ENCODE results near the gene SLIT1.

SLIT1 gene

GRCh38 chr10:97075421-97075820 is 110.3 kb downstream of the SLIT1 start:
- Histone ChIP-seq H3K27me3 (peaks cover 19% of the 10 kb centered on the region), H3K4me1 (peaks cover 8% of the 10 kb centered on the region; the same call in 1 of the 2 replicates), H4K20me1 (peaks cover 43% of the 10 kb centered on the region; the same call in 1 of the 2 replicates), H3K4me2 (no peak overlapping the region), H3K36me3 (no peaks in the 10 kb centered on the region), H3K27ac (no peak overlapping the region), H3K9me3 (no peaks in the 10 kb centered on the region), H3K9ac (no peak overlapping the region), H3K4me3 (no peak overlapping the region)
- TF ChIP-seq Cebpa-rat (IDR thresholded peaks at IDR 0.05), result no peak

GRCh38 chr10:97074256-97075145 is 111.3 kb downstream of the SLIT1 start:
- no peak overlapping the region for H3K9ac ChIP-seq
- no peak for TF ChIP-seq Cebpa-rat (IDR thresholded peaks at IDR 0.05)
- peaks cover 10% of the 10 kb centered on the region; the same call in 1 of the 2 replicates for H3K27me3 ChIP-seq
- no peak overlapping the region for H3K4me2 ChIP-seq
- peaks cover 17% of the 10 kb centered on the region for H3K4me1 ChIP-seq
- no peak overlapping the region for H3K27ac ChIP-seq
- no peaks in the 10 kb centered on the region for H3K36me3 ChIP-seq
- peaks cover 6% of the 10 kb centered on the region; the same call in 1 of the 2 replicates for H3K9me3 ChIP-seq
- peaks cover 35% of the 10 kb centered on the region; the same call in 1 of the 2 replicates for H4K20me1 ChIP-seq
- H3K4me3 ChIP-seq, result no peak overlapping the region

- H3K9me3 ChIP-seq, result peaks cover 6% of the 10 kb centered on the region; the same call in 1 of the 2 replicates
- peaks cover 22% of the 10 kb centered on the region; the same call in 1 of the 2 replicates for H4K20me1 ChIP-seq
- H3K4me3 ChIP-seq, result no peak overlapping the region
- no peak overlapping the region for H3K9ac ChIP-seq
- H3K27ac ChIP-seq, result no peak overlapping the region
- no peaks in the 10 kb centered on the region for H3K36me3 ChIP-seq
- no peak for TF ChIP-seq Cebpa-rat (IDR thresholded peaks at IDR 0.05)
- peaks cover 26% of the 10 kb centered on the region for H3K4me1 ChIP-seq
- H3K4me2 ChIP-seq, result no peak overlapping the region
- H3K27me3 ChIP-seq, result peaks cover 3% of the 10 kb centered on the region; the same call in 1 of the 2 replicates
These were observed 112.7 kb downstream of the SLIT1 start for GRCh38 chr10:97072851-97073665.

GRCh38 chr10:97071496-97071895 is 114.3 kb downstream of the SLIT1 start:
- H3K27me3 ChIP-seq, result peaks cover 2% of the 10 kb centered on the region; the same call in 1 of the 2 replicates

GRCh38 chr10:97069576-97070362 is 116.0 kb downstream of the SLIT1 start:
- Histone ChIP-seq H3K36me3 (no peaks in the 10 kb centered on the region), H3K27ac (no peak overlapping the region), H3K9ac (no peak overlapping the region), H3K4me3 (no peak overlapping the region), H3K27me3 (no peaks in the 10 kb centered on the region), H3K9me3 (peaks cover 6% of the 10 kb centered on the region; the same call in 1 of the 2 replicates), H3K4me2 (peak overlapping the region; percentile 53), H4K20me1 (peaks cover 7% of the 10 kb centered on the region; the same call in 1 of the 2 replicates), H3K4me1 (peaks cover 28% of the 10 kb centered on the region)
- TF ChIP-seq Cebpa-rat (IDR thresholded peaks at IDR 0.05), result peak; percentile 66; the same call in 1 of the 2 replicates

More at GRCh38 chr10:97071496-97071895, 114.3 kb downstream of the SLIT1 start:
- Histone ChIP-seq H3K9ac (no peak overlapping the region), H3K36me3 (no peaks in the 10 kb centered on the region), H3K4me2 (no peak overlapping the region), H3K27ac (no peak overlapping the region), H4K20me1 (peaks cover 8% of the 10 kb centered on the region; the same call in 1 of the 2 replicates), H3K9me3 (peaks cover 6% of the 10 kb centered on the region; the same call in 1 of the 2 replicates), H3K4me1 (peaks cover 28% of the 10 kb centered on the region), H3K4me3 (no peak overlapping the region)
- no peak for TF ChIP-seq Cebpa-rat (IDR thresholded peaks at IDR 0.05)

GRCh38 chr10:97069026-97069425 is 116.7 kb downstream of the SLIT1 start:
- H3K27ac ChIP-seq, result no peak overlapping the region
- no peak for TF ChIP-seq Cebpa-rat (IDR thresholded peaks at IDR 0.05)

GRCh38 chr10:97067716-97068391 is 117.9 kb downstream of the SLIT1 start:
- Histone ChIP-seq H3K9me3 (peaks cover 6% of the 10 kb centered on the region; the same call in 1 of the 2 replicates), H3K4me1 (peaks cover 28% of the 10 kb centered on the region), H3K4me2 (peak overlapping the region; percentile 53; the same call in 1 of the 2 replicates), H3K4me3 (no peak overlapping the region), H4K20me1 (no peaks in the 10 kb centered on the region), H3K36me3 (no peaks in the 10 kb centered on the region), H3K27ac (no peak overlapping the region), H3K9ac (no peak overlapping the region), H3K27me3 (no peaks in the 10 kb centered on the region)
- no peak for TF ChIP-seq Cebpa-rat (IDR thresholded peaks at IDR 0.05)

More at GRCh38 chr10:97069026-97069425, 116.7 kb downstream of the SLIT1 start:
- H3K4me2 ChIP-seq, result peak overlapping the region; percentile 53
- H3K27me3 ChIP-seq, result no peaks in the 10 kb centered on the region
- H3K9ac ChIP-seq, result no peak overlapping the region
- H3K36me3 ChIP-seq, result no peaks in the 10 kb centered on the region
- H4K20me1 ChIP-seq, result peaks cover 7% of the 10 kb centered on the region; the same call in 1 of the 2 replicates
- H3K4me3 ChIP-seq, result no peak overlapping the region
- peaks cover 28% of the 10 kb centered on the region for H3K4me1 ChIP-seq
- H3K9me3 ChIP-seq, result peaks cover 6% of the 10 kb centered on the region; the same call in 1 of the 2 replicates

- H3K4me3 ChIP-seq, result no peak overlapping the region
- no peaks in the 10 kb centered on the region for H4K20me1 ChIP-seq
- H3K9me3 ChIP-seq, result peaks cover 6% of the 10 kb centered on the region; the same call in 1 of the 2 replicates
- TF ChIP-seq Cebpa-rat (IDR thresholded peaks at IDR 0.05), result no peak
- peaks cover 28% of the 10 kb centered on the region for H3K4me1 ChIP-seq
- H3K4me2 ChIP-seq, result no peak overlapping the region
- no peaks in the 10 kb centered on the region for H3K27me3 ChIP-seq
- H3K36me3 ChIP-seq, result no peaks in the 10 kb centered on the region
- H3K27ac ChIP-seq, result no peak overlapping the region
- H3K9ac ChIP-seq, result no peak overlapping the region
These were observed 118.7 kb downstream of the SLIT1 start for GRCh38 chr10:97066877-97067555.
